ENCODE data around the gene METTL17. TPM values are rescaled to one million over a fixed set of nuclear protein-coding genes. Genes with fewer than 3 reads are reported as not detected.
"Not testable (repeated sequence)": the region's sequence is repeated elsewhere in the genome, so short reads cannot be mapped to it uniquely, and the experiment has no call there.

The METTL17 gene
- total RNA-seq, 4 donors from 2014 or later, result 73.0 to 152 (median 91.6) TPM

- WGBS, 2 donors, result 71 to 82% methylated on average over 5 to 7 of the region's 7 CpGs
- no peak overlapping the region for H3K4me3 ChIP-seq (ENCODE audit: low read depth, poor library complexity, severe bottlenecking)
- no peak for TF ChIP-seq POLR2A (IDR thresholded peaks at IDR 0.05)
- TF ChIP-seq CTCF (IDR thresholded peaks at IDR 0.05), result no peak
- intact Hi-C loops (cut with DNase I; ENCODE audit: low total_unique reads), result no loop called here
- no peak for DNase-seq (ENCODE audit: low spot score in 2 of 2)
Observed at GRCh38 chr14:21001218-21001617, 11.4 kb downstream of the METTL17 start.

DNA sequence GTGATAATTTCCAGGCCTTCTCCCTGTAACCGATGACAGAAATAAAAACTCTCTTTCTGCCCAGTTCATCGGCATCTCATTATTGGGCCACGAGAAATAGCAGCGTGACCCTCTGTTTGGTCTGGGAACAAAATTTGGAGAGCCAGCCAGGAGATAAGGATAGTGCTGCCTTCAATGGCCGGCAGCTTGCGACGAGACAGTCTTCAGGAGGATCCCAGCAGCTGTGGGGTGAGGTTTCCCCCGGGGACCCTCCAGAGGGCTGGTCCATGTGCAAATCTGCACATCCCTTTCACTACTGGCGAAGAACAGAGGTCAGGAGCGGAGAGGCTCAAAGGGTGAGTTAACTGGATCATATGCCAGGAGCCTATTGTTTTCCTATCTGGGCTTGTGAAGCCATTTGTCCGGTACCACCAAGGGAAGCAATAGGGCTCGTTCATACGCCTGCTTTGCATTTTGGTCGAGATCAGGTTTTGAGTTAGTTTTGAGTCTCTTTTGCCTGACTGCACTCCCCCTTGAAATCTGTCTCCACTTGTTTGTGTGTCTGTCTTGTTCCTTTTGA lies 14.1 kb downstream of the METTL17 start:
- WGBS, 2 donors, result 88 to 90% methylated on average over 14 of the region's 14 CpGs
- intact Hi-C loops (cut with DNase I; ENCODE audit: low total_unique reads), result no loop called here
- peak in 1 of 2 donors; percentile 32 for DNase-seq (ENCODE audit: low spot score in 2 of 2)
- TF ChIP-seq POLR2A (IDR thresholded peaks at IDR 0.05) (no peak), CTCF (IDR thresholded peaks at IDR 0.05) (no peak)
- H3K4me3 ChIP-seq (ENCODE audit: low read depth, poor library complexity, severe bottlenecking), result no peak overlapping the region

GRCh38 chr14:21009721-21010120 lies 19.9 kb downstream of the METTL17 start:
- WGBS, 2 donors, result 83% methylated on average over 3 of the region's 3 CpGs
- not testable (repeated sequence) for DNase-seq (ENCODE audit: low spot score in 2 of 2); H3K4me3 ChIP-seq (ENCODE audit: low read depth, poor library complexity, severe bottlenecking)
- intact Hi-C loops (cut with DNase I; ENCODE audit: low total_unique reads), result loop anchor here (10.0 kb wide), 1 partner anchor 85 kb away; the partner anchor contains the start of gene ZNF219

DNA sequence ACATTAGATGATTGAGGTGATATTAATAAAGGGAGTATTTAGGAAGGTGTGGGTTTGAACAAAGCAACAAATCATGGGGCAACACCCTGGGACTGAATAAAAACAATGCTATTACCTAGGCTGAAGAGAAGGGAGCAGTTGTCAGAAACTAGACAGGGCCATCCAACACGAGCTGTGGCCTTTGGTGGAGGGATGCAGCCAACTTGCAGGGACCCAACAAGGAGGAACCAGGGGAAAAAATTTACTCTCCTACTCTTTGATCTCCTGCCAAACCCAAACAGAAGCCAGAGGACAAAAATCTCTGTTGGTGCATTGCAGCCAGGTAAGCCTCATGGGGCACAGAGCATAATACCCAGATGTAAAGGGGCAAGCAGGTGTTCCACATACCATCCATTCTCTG lies 21.4 kb downstream of the METTL17 start:
- TF ChIP-seq CTCF (IDR thresholded peaks at IDR 0.05), result no peak
- TF ChIP-seq POLR2A (IDR thresholded peaks at IDR 0.05), result no peak
- H3K4me3 ChIP-seq (ENCODE audit: low read depth, poor library complexity, severe bottlenecking), result no peak overlapping the region
- intact Hi-C loops (cut with DNase I; ENCODE audit: low total_unique reads), result loop anchor here (10.0 kb wide), 1 partner anchor 84 kb away; the partner anchor contains the start of gene ZNF219
- DNase-seq (ENCODE audit: low spot score in 2 of 2), result peak in 1 of 2 donors; percentile 66
- WGBS, 2 donors, result 63 to 87% methylated on average over 1 of the region's 1 CpG

DNA sequence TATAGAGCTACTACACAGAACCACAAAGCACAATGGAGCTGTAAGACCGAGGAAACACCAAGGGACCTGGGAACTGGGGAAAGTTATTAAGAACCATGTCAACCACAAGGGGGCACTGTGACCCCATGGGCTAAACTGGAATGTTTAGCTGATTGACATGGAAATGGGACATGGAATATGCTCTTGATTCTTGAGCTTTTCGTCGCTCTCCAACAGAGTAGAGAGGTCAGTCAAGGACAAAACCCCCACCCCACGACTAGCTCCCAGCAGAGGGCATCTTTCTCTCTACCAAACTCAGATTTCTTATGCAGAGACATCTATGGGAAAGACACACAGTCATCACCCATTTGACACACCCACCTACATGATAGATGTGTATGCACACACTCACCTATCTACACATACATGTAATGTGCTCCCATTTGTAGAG lies 25.0 kb downstream of the METTL17 start:
- 2% methylated on average over 4 of the region's 4 CpGs for WGBS, 2 donors
- TF ChIP-seq CTCF (IDR thresholded peaks at IDR 0.05) (peak in 1 of 3 donors; percentile 70), POLR2A (IDR thresholded peaks at IDR 0.05) (no peak)
- DNase-seq (ENCODE audit: low spot score in 2 of 2), result peak; percentile 89 to 97
- H3K4me3 ChIP-seq (ENCODE audit: low read depth, poor library complexity, severe bottlenecking), result no peak overlapping the region
- intact Hi-C loops (cut with DNase I; ENCODE audit: low total_unique reads), result loop anchor here (10.0 kb wide), 1 partner anchor 80 kb away; the partner anchor contains the start of gene ZNF219

- WGBS, 2 donors, result 64 to 69% methylated on average over 6 of the region's 6 CpGs
- intact Hi-C loops (cut with DNase I; ENCODE audit: low total_unique reads), result loop anchor here (10.0 kb wide), 1 partner anchor 79 kb away; the partner anchor contains the start of gene ZNF219
- peak in 1 of 2 donors; percentile 49 for DNase-seq (ENCODE audit: low spot score in 2 of 2)
- no peak for TF ChIP-seq POLR2A (IDR thresholded peaks at IDR 0.05)
- no peak for TF ChIP-seq CTCF (IDR thresholded peaks at IDR 0.05)
- H3K4me3 ChIP-seq (ENCODE audit: low read depth, poor library complexity, severe bottlenecking), result no peak overlapping the region
Observed at GRCh38 chr14:21015312-21015711, 25.5 kb downstream of the METTL17 start.
